Inferior parietal cortex (tissue), 1 donor: ENCODE measurements around the gene TRIP11.

ENCODE experiments used
- DNase-seq: peaks from one replicate; pipeline ENCODE4 v3.0.0-alpha.2; 2016; ENCODE audit errors: extremely low spot score

The TRIP11 gene

DNA sequence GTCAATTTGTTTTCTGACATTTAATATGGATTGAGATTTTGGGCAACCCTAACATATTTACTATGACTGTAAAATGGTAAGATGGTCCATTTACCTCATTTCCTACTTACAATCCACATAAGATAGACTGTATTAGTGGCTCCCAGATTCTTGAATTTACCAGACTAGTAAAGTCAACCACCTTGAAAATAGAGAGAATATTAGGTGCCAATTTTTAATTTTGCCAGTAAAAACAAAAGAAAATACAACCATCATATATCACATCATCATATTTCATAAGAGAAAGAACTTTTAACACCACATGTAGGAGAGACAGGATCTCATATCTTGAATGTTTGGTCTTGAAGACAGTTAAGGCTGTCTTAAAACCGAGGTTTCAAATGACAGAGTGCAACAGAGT lies 84.7 kb downstream of the TRIP11 start:
- DNase-seq = no peak

DNA sequence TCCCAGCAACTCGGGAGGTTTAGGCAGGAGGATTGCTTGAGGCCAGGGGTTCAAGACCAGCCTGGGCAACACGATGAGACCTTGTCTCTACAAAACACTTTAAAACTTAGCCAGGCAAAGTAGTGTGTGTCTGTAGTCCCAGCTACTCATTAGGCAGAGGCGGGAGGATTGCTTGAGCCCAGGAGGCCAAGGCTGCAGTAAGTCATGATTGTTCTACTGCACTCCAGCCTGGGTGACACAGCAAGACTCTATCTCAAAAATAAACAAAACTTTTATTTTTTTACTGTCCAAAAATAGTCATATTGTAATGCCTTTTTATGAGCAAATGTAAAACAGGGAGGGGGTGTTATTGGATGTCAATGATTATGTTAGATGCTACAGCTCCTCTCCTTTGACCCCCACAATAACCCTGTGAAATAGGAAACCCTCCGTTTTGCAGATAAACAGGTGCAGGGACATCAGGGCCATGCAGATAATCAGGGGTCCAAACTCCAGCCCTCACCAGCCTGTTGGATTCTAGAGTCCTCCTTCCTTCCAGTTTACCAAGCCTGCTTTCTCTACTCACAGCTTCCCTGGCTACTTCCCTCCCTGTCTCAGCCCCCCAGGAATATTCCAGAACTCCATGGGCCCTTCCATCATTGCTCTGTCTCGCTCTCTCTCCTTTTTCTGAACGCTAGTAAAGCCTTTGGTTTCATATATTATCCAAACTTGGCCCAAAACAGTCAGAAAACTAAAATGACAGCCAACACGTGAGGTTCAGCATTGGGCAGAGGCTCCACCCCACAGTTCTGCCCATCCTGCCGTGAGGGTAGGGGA lies 86.5 kb downstream of the TRIP11 start:
- no peak for DNase-seq

DNA sequence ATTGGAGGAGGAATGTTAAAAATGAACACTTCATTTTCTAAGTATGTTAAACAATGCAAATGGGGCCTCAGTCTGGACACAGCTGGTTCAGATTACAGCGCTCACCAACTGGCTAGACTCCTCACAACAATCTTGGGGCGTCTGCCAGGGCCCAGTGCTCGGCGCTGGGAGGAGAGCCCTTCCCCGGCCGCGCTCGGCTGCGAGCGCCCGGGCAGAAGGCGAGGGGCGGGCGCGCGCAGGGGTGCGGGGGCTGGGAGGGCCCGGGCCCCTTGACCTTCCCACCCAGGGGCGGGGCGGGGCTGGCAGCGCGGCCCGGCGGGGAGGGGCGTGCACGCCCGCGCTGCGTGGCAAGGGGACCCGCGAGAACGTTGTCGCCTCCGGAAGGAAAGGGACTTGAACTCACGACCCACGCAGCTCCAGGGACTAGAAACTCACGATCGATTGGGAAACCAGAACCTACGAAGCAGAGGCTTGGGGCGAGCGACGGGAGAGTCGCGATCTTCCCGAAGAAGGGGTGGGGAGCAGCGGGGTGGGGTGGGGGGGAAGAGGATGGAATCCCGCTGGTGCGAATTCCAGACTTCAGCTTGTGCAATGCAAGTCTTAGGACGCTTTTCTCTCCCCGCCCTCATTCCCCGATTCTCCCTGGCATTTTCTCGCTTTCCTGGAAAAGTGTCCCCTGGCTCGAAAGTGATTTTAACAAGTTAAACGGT lies 92.2 kb downstream of the TRIP11 start, which contains the start of gene FBLN5:
TSS of gene FBLN5 (minus strand) at position 220 of the 710 bp plus-strand sequence. CDS start 465 bp downstream, outside the sequence.
- no peak for DNase-seq

- DNase-seq = no peak
These were observed 93.0 kb downstream of the TRIP11 start for GRCh38 chr14:91946622-91947474.

DNA sequence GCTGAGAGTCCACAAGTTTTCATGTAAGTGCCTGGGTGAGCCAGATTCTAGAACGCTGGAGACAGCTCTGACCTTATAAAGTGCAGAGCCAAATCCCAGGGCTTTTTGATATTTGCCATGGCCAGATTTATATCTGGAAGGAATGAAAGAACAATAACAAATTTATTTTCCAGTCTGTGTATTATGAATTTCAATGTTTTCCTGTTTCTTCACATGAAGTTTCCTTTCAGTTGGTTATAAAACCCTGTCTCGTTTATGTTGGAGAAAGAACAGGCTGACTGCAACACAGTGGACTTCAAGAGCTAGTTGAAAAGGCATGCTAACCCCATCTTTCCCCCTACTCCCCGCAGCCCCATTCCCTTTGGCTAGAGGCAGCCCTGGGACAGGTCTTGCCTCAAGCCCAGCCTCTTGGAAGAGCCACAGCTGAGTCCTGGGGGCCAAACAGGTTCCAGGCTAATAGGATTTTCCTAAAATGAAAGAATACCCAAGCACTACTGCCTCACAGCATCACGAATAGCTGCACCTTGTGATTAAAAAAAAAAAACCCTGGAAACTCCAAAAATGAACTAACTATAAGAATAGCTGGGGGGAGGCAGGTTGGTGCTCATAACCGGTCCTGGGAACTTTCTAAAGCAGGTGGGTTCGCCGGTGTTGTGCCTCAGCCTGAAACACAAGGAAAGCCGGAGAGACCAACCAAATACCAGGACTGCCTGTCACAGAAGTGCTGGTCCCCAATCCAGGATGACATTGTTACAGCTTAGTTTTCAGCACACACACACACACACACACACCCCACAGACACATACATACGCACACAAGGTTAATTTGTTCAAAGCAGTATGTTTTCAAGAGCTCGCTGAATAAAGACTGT lies 93.9 kb downstream of the TRIP11 start:
- no peak for DNase-seq

- no peak for DNase-seq
These were observed 96.9 kb downstream of the TRIP11 start for GRCh38 chr14:91942946-91943345.

DNA sequence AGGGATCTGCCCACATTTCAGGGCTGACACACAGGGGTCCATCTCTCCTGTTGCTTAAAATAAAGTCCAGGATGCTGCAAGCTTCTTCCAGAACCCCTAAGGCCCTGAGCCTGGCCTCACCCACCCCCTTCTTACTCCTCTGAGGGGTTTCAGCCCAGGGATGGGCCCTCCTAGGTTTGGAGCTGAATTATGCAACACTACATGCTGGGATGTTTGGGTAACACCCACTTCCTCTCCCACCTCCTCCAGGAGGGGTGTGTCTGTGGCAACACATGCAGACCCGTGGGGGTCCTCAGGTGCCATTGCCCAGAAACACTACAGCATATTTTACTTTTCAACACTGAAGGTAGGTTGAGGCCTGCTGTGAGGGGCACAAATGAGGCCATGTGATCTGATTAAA lies 97.7 kb downstream of the TRIP11 start:
- DNase-seq = no peak

DNA sequence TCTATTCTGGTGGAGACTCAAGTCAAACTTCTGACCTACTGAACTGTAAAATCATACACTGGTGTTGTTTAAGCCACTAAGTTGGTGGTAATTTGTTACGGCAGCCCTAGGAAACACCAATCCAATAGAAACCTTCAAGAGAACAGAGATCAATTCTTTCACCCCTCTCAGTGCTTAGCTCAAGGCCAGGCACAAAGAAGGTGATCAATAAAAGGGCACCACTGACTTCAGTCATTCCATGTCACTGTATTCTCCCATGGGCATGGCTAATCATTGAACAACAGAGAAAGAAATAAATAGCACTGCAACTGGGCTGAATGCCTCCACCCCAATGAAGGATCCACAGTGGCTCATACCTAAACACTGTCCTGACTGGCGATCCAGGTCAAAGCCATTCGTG lies 99.7 kb downstream of the TRIP11 start:
- no peak for DNase-seq

DNA sequence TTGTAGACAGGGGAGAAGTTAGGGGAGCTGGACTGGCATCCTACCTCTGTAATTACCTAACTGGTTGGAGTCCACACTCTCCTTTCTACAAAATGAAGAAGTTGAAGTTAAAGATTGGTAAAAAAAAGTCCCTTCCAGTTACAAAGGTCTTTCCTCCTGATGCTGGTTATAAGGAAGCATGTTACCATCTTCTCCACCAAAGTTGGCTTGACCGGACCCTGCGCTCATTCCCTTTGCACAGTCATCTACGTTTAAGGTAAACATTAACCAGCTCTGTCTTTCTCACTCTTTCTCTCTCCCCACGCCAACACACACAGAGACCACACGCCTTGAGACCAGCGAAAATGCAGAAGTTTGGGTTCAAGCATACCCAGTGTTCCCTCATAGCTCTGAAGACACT lies 104.3 kb downstream of the TRIP11 start:
- no peak for DNase-seq

- DNase-seq = no peak
These were observed 105.1 kb downstream of the TRIP11 start for GRCh38 chr14:91934554-91935285.

DNA sequence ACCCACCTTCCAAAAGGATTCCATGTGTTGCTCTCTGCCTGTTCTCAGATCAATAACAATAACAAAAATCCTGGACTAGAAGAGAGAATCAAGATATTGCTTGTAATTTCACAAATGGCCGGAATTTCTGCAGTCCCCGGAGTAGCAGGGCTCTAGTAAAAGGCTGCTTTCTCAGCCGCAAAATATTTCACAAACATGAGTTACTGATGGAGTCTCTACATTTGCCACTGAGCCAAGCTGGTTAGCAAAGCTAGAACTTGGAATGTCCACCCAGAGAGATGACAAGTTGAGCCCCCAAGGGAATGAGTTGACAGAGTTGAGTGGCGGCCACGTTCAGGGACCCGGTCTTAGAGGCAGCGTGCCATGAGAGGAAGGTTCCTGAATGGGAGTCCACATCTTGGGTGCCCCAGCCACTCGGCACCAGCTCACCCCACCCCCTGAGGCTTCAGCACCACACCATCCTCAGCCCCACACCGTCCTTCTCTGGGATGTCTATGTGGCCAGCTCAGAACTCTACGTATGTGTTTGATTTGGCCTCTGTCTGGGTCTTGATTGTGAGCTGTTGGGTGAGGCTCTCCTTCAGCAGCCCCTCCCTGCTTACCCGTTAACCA lies 108.3 kb downstream of the TRIP11 start:
- no peak for DNase-seq

GRCh38 chr14:91929700-91930099 lies 110.2 kb downstream of the TRIP11 start:
- DNase-seq = no peak

DNA sequence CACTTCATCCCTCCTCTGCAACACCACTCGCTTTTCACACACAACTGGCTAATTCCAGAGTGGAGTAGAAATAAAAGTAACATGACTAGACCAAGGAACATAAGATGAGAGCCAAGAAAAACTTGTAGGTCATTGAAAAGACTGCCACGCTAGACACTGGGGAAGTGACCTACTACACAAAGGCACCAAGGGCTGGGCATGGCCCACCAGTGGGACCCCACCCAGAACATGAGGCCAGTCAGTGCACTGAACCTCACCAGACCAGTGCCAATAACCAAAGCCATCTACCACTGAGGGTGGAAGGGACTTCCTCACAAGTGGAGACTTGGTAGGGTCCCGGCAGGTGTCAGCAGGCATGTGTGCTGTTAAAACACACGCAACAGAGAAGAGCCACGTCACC lies 112.1 kb downstream of the TRIP11 start:
- no peak for DNase-seq

GRCh38 chr14:91927191-91927590 lies 112.7 kb downstream of the TRIP11 start:
- peak; percentile 29 for DNase-seq

DNA sequence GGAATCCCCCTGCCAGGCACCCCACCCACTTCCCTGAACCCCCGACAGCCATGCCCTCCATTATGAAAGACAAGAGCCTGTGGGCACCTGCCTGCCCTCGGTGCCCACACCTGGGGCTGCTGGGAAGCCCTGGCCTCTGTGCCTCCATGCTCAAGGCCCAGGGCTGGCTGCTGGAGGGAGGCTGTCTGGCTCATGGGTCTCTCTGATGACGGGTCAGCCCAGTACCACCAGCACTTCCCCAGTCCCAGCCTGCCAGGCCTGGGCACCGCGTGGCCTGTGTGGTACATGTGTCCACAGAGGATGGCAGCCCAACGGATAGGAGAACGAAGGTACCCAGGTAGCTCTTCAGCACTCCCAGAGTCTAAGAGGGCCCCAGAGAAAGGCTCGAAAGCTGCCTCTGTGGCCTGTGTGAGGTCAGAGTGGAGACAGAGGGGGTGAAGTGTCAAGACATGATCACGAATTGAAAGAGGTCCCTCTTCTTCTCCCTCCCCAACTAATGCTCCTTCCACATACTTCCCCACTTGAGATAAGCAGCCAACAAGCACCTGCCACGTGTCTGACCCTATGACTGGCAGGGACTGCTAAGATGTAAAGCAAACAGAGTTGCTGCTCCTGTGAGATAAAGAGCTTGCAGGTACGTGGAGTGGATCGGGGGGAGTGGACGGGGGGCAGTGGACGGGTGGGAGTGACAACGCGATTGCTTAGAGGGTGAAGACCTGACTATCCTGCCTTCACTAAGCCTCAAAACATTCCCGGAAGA lies 113.5 kb downstream of the TRIP11 start:
- DNase-seq = no peak

DNA sequence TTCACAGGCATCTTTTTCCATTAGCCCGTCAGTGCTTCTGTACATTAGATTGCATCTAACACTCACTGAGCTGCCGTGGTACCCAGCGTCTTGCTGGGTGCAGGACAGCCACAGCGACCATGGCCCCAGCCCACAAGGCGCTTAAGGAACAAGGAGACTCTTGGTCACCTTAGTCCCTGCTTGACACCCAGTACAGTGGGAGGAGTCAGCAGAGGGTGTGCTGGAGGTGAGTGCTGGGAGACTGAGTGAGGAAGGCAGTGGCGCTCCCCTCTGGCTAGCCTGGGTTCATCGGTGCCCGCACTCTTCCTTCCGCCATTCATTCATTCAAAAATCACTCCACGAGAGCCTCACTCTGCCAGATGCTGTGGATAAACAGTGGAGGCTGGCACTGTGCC lies 114.1 kb downstream of the TRIP11 start:
- DNase-seq = no peak

DNA sequence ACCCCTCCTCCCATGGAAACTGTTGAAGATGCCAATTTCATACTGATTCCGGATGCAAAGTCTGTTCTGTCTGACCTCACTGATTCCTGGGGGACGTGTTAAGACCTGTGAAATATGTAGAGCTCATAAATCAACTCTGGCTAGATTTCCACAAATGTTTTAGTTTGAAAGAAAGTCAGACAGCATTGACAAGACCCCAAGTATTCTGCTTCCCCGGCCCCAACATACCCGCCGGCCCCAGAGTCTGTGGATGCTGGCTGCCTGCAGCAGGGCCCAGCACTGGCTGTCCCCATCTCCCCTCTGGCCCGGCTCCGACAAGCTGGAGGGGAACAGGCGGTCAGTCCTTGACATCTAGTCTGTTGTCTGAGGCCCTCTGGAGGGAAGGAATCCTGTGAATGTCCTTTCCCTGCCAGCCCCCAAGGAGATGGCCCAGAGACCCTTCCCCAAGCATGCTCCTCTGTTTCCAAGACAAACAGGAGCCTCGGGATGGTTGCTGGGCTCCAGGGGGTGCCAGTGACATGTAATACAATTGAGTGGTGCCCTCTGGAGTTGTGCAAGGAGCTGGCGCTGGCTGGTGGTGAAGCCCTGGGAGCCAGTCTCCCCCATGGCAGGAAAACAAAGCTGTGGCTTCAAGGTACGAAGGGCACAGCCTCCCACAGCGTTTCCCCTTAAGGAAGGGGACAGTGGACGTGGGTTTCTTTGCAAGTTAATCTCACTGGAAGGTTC lies 114.7 kb downstream of the TRIP11 start:
- DNase-seq = no peak

GRCh38 chr14:91920526-91920925 lies 119.3 kb downstream of the TRIP11 start:
- DNase-seq = no peak

DNA sequence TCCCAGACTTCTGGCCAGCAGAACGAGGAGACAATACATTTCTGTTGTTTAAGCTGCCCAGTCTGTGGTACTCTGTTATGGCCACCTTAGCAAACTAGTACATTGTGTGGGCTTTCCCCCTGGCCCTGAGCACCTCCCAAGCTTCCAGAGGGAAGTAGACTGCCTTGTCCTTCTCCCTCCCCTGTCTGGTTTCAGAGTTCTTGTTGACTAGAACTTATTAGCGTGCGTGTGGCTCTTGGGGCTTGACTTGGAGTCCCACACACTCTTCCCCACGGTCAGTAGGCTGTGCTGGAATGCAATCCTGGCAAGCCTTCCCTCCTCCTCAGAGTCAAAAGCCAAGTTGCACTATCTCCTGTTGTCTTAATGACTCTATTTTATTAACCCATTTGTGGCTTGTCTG lies 120.0 kb downstream of the TRIP11 start:
- DNase-seq = no peak
